OCI-M1 (cell line): ENCODE results near the gene NCOA1.
"Not testable (repeated sequence)": the region's sequence is repeated elsewhere in the genome, so short reads cannot be mapped to it uniquely, and the experiment has no call there.

Experiments
- DNase-seq: peaks from one replicate; lab custom pipeline; 2025; lab: John Stamatoyannopoulos, UW

NCOA1 gene

GRCh38 chr2:24538720-24539119 lies 47.7 kb downstream of the NCOA1 start:
- DNase-seq = peak; percentile 9

- no peak for DNase-seq
Measured at GRCh38 chr2:24539258-24539657, 48.2 kb downstream of the NCOA1 start.

DNA sequence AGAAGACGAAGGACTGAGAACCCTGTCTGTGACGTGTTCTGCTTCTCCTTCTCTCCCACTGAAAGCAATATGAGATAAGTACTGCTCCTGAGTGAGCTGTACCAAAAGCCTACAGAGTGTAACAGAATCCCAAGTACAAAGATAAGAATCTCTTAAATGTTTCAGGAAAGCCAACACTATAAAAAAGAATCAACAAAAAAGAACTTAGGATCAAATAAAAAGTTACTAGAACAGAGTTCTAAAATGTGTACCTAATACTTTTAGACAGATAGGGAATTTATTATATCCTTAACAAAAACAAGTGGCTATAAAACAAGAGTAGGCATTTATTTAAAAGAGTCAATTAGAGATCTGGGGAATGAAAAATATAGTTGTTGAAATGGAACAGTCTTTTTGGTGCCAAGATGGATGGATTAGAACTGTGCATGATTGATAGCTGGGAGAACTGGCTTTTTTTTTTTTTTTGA lies 49.0 kb downstream of the NCOA1 start:
- no peak for DNase-seq

DNA sequence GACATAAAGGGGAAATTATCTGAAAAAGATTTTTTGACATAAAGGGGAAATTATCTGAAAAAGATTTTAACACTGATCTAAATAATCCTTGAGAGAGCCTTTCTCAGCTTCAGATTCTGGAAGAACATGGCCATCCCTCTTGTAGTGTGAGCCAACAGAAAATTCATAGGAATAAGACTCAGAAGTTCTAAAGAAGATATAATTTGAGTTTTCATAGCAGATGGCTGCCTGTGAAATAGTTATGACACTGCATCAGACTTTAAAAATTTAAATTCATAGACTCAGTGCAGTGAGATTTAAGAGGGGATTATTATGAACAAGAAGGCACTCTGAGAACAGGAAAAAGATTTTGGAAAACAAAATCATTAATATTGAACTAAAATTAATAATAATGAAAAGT lies 50.6 kb downstream of the NCOA1 start:
- no peak for DNase-seq

DNA sequence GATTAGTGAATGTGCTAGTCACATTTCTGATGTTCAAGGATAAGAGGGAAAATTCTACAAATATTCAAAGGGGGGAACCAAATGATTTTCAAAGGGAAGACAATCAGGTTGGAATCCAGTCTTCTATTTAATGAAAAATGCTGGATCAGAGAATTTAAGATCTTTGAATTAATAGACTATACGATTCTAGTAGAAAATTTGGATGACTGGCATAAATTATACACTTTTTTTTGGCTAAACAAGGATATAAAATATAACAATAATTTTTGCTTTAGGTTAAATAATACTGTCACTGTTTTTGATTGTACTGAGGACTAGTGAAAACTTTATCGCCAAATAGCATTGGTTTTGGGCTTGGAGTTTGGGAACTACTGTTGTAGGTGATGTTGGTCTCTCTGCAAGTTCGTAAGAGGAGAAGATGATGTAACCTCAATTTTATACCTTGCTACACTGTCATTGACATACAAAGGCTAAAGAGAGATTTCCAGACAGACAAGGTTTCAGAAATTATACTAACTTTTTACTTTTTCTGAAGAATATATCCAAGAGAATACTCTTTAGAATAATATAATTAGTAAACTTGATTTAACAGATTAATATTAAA lies 51.3 kb downstream of the NCOA1 start:
- DNase-seq = no peak

- peak; percentile 51 for DNase-seq
Measured at GRCh38 chr2:24543252-24543651, 52.2 kb downstream of the NCOA1 start.

GRCh38 chr2:24544456-24545115 lies 53.5 kb downstream of the NCOA1 start:
- no peak for DNase-seq

DNA sequence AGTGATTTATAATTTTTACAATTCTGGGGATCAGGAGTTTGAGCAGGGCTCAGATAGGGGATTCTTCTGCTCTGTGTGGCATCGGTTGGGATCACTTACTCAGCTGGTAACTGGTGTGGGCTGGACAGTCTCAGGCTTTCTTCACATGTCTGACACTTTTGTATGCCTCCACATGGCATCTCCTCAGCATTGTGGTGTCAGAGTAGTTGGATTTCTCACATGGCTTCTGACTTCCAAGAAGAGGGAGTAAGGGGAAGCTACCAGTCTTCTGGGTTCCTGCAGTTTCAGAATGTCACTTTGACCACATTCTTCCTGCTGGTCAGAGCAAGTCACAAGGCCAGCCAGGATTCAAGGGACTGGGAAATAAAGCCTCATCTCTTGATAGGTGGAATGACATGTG lies 55.6 kb downstream of the NCOA1 start:
- no peak for DNase-seq

DNA sequence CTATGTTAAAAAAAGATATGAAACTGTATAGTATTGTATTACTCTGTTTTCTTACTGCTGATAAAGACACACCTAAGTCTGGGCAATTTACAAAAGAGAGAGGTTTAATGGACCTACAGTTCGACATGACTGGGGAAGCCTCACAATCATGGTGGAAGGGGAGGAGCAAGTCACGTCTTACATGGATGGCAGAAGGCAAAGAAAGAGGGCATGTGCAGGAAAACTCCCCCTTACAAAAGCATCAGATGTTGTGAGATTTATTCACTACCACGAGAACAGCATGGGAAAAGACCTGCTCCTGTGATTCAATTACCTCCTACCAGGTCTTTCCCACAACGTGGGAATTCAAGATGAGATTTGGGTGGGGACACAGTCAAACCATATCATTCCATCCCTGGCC lies 57.0 kb downstream of the NCOA1 start:
- DNase-seq = no peak

DNA sequence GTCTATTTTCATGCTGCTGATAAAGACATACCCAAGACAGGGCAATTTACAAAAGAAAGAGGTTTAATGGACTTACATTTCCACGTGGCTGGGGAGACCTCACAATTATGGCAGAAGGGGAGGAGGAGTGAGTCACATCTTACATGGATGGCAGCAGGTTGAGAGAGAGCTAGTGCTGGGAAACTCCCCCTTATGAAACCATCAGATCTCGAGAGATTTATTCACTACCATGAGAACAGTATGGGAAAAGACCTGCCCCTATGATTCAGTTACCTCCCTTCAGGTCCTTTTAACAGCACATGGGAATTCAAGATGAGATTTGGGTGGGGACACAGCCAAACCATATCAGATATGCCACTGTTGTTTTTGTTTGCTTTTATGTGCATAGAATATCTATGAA lies 59.2 kb downstream of the NCOA1 start:
- DNase-seq = not testable (repeated sequence)

DNA sequence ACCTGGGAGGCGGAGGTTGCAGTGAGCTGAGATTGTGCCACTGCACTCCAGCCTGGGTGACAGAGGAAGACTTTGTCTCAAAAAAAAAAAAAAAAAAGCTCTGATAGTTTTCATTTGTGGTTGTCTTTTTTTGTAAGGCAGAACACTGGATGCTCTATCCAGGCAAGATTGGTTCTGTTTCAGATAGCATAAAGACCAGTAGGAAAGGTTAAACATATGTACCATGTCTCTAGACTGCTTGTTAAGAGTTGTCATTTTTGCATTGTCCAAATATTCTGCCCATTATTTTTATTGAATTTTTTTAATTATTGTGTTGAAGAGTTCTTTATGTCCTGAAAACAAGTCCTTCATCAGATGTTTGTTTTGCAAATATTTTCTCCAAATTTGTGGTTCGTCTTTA lies 60.0 kb downstream of the NCOA1 start:
- DNase-seq = no peak

- no peak for DNase-seq
Measured at GRCh38 chr2:24552836-24553235, 61.8 kb downstream of the NCOA1 start.

GRCh38 chr2:24558781-24559472 lies 67.9 kb downstream of the NCOA1 start:
- no peak for DNase-seq

- DNase-seq = no peak
Measured at GRCh38 chr2:24559473-24560113, 68.5 kb downstream of the NCOA1 start.

DNA sequence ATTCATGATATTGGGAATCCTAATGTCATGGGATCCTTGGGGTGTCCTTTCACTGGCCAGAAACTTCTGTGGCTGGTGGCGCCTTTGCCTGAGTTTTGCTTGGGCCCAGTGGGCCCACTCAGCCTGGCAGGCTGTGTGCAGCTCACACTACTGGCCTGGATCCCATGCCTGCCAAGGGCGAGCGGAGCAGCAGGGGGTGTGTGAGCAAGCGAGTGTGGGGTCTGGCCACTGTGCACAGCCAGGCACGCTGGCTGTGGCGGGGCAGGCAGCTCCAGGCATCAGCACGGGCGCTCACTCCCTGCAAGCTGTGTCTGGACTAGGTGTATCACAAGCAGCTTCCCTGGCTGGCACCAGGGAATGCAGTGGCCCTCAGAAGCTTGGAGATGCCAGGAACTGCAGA lies 74.5 kb downstream of the NCOA1 start:
- DNase-seq = no peak

DNA sequence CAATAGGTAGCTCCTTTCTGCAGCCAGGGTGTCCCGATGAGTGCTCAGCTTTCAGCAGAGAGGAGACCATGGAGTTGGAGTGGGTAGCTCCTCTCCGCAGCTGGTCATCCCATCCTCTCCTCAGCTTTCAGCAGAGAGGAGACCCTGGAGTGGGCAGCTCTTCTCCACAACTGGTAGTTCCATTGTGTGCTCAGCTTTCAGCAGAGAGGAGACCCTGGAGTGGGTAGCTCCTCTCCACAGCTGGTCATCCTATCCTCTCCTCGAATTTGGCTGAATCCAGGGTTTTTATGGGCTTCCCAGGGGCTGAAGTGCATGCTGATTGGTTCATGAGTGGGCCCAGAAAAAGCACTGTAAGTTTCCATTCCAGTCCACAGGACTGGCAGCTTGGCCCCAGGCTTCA lies 75.2 kb downstream of the NCOA1 start:
- peak; percentile 39 for DNase-seq

DNA sequence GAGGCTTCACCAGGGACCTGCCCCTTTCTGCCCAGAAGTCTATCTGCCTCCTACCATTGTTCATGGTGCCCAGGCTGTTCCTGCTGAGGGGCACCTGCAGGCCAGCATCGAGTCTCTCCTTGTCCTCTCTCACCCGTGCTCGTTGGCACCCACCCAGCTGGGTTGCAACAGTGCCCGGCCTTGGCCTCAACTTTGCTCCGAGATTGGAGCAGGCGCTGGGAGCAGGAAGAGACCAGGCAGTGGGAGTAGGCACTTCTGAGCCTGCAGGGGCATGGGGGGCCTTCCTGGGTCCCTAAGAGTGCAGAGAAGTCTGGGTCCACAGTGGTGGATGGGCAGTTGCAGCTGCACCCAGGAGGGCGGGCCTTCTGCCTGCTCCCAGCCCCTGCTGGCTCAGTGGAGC lies 75.6 kb downstream of the NCOA1 start:
- DNase-seq = no peak

DNA sequence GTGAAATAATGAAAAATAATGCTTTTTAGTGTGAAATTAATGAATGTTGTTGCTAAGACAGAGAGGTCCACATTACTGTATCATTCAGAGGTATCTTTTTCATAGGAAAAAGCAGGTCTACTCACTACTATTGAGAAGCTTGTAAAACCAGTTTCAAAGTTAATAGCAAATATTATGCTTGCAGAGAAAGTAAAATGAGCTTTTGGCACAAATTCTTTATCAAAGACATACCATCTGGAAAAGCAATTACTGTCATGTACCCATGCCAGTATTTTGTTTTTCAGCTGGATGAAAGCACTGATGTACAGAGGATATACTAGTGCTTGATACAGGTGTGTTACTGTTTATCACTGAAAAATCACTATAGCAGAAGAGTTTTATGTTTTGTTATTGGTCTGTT lies 77.5 kb downstream of the NCOA1 start:
- no peak for DNase-seq

GRCh38 chr2:24569565-24569964 lies 78.5 kb downstream of the NCOA1 start:
- DNase-seq = not testable (repeated sequence)

- no peak for DNase-seq
Measured at GRCh38 chr2:24570225-24570624, 79.2 kb downstream of the NCOA1 start.

DNA sequence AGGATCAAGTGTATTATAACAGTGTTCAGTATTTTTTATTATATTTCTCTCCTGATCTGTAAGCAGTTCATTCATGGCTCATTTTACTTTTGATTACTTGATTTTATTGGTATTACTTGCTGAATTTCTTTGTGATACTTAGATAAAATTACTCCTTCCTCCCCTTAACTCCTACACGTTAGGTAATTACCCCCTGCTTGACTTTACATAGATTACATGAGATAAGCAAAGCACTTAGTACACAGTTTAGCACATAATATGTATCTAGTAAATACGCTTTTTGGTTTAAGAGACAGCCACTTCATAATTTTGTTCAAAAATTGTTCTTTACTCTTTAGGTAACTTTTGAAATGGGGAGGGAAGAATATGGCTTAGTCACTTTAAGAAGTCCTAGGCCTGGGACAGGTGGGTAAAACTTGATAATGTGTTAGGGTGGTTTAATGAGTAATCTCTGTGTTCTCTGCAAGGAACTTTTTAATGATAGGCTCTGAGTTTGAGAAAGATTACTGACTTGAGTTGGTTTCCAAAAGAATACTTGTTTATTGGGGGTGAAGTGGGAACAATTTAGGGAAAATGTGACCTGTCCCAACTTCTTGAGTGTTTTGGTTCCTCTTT lies 80.9 kb downstream of the NCOA1 start:
- no peak for DNase-seq

DNA sequence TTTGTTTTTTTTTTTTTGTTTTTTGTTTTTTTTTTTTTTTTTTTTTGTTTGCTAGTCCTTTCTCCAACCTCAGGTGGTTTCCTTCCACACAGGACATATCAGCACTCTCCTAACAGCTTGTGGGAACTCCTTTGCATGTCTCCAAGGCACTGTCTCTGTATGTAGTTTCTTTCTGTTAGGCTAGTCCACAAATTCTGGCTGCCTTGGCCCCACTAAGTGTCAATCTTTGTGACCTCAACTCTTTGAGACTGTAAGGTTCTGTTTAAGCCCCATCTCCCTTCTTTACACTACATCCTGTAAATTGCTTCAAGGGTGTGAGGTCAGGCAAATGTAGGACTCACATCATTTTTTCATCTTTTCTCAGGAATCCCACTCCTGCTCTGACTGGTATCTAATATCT lies 85.1 kb downstream of the NCOA1 start:
- no peak for DNase-seq
